ENCODE measurements around the gene CYP4F11. TPM values are rescaled to one million over a fixed set of nuclear protein-coding genes. Genes with fewer than 3 reads are reported as not detected.

Gene CYP4F11
- polyA plus RNA-seq, 1 donor from 2014 or later: not detected

DNA sequence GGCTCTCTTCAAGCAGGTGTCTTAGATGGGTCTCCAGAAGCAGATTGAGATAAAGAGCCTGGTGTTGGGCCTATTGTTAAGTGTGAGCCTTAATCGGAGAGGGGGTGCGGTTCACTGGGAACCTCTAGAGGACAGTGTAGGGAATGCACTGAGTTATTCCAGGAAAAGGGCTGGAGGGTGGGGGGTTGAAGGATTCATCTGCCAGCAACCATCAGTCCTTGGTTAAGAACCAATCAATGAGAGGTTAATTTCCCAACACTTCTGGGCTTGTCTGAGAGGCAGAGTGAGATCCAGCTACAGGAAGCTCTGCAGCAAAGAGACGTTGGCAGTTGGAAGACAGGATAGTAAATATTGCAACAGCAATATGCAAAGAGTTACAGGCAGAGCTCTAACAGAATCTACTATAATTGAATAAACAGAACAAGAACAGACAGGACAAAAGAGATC is 65.2 kb downstream of the CYP4F11 start:
- no peak overlapping the region for H3K27ac ChIP-seq (ENCODE audit: low read length)
- H2AFZ ChIP-seq (ENCODE audit: low read depth, low read length): no peak overlapping the region
- H3K9me3 ChIP-seq (ENCODE audit: low read length): no peaks in the 10 kb centered on the region
- no peaks in the 10 kb centered on the region for H3K36me3 ChIP-seq (ENCODE audit: insufficient read depth, low read length)
- H3K9ac ChIP-seq (ENCODE audit: low read length): no peak overlapping the region
- H3K79me2 ChIP-seq (replicated peaks; ENCODE audit: insufficient read depth, low read length): no peaks in the 10 kb centered on the region
- no peaks in the 10 kb centered on the region for H4K20me1 ChIP-seq (ENCODE audit: insufficient read depth)
- H3K9me2 ChIP-seq (ENCODE audit: insufficient read depth, low read length): no peaks in the 10 kb centered on the region
- H3K4me3 ChIP-seq (ENCODE audit: low read length): no peak overlapping the region
- H3F3A ChIP-seq (ENCODE audit: insufficient read depth, low read length, poor library complexity, severe bottlenecking): no peaks in the 10 kb centered on the region
- no peaks in the 10 kb centered on the region for H3K27me3 ChIP-seq (ENCODE audit: insufficient read depth, low read depth, low read length)
- TF ChIP-seq MXI1 (conservative IDR thresholded peaks at IDR 0.05; ENCODE audit: poor library complexity, severe bottlenecking) (no peak), POLR2AphosphoS5 (IDR thresholded peaks at IDR 0.05) (no peak), EZH2 (IDR thresholded peaks at IDR 0.05; ENCODE audit: borderline replicate concordance, insufficient read depth, low read length, poor library complexity, severe bottlenecking) (no peak), TAF1 (IDR thresholded peaks at IDR 0.05; ENCODE audit: low read depth) (no peak), CTCF (IDR thresholded peaks at IDR 0.05; ENCODE audit: poor library complexity, severe bottlenecking) (no peak), REST (IDR thresholded peaks at IDR 0.05; ENCODE audit: borderline replicate concordance) (no peak), RAD21 (conservative IDR thresholded peaks at IDR 0.05) (no peak), EP300 (conservative IDR thresholded peaks at IDR 0.05; ENCODE audit: poor library complexity, severe bottlenecking) (no peak), SMC3 (conservative IDR thresholded peaks at IDR 0.05; ENCODE audit: poor library complexity) (no peak)
- H3K4me2 ChIP-seq (ENCODE audit: low read length): no peak overlapping the region

DNA sequence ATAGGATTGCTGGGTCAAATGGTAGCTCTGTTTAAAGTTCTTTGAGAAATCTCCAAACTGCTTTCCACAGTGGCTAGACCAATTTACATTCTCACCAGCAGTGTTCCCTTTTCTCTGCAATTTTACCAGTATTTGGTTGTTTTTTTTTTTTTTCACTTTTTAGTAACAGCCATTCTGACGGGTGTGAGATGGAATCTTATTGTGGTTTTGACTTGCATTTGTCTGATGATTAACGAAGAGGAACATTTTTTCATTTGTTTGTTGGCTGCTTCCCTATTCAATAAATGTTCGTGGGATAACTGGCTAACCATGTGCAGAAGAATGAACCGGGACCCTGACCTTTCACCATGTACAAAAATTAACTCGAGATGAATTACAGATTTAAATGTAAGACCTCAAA is 67.7 kb downstream of the CYP4F11 start:
- no peaks in the 10 kb centered on the region for H4K20me1 ChIP-seq (ENCODE audit: insufficient read depth)
- H3K9ac ChIP-seq (ENCODE audit: low read length): no peak overlapping the region
- H3F3A ChIP-seq (ENCODE audit: insufficient read depth, low read length, poor library complexity, severe bottlenecking): no peaks in the 10 kb centered on the region
- no peak overlapping the region for H3K4me3 ChIP-seq (ENCODE audit: low read length)
- H3K79me2 ChIP-seq (replicated peaks; ENCODE audit: insufficient read depth, low read length): no peaks in the 10 kb centered on the region
- no peak overlapping the region for H3K27ac ChIP-seq (ENCODE audit: low read length)
- no peaks in the 10 kb centered on the region for H3K27me3 ChIP-seq (ENCODE audit: insufficient read depth, low read depth, low read length)
- no peaks in the 10 kb centered on the region for H3K36me3 ChIP-seq (ENCODE audit: insufficient read depth, low read length)
- H2AFZ ChIP-seq (ENCODE audit: low read depth, low read length): no peak overlapping the region
- H3K9me3 ChIP-seq (ENCODE audit: low read length): no peaks in the 10 kb centered on the region
- TF ChIP-seq POLR2AphosphoS5 (IDR thresholded peaks at IDR 0.05): no peak
- TF ChIP-seq TAF1 (IDR thresholded peaks at IDR 0.05; ENCODE audit: low read depth): no peak
- H3K4me2 ChIP-seq (ENCODE audit: low read length): no peak overlapping the region
- H3K9me2 ChIP-seq (ENCODE audit: insufficient read depth, low read length): no peaks in the 10 kb centered on the region

DNA sequence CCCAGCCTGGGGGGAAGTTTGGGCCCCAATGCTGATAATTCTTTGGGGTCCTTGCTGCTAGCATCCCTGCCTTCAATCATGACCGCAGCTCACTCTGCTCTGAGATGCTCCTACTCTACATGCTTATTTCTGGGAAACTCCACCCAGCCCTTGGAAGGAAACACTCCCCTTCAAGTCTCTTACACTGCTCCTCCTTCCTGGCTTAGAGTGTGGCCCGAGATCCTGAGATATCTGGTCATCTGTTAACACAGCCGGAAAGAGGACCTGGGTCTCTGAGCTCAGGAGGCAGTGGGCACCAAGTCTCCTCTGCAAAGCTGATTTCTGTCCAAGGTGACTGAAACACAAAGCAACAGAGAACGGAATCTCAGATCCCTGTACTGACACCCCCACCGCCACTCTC is 69.5 kb downstream of the CYP4F11 start:
- Histone ChIP-seq H4K20me1 (ENCODE audit: insufficient read depth) (no peaks in the 10 kb centered on the region), H3K9me3 (ENCODE audit: low read length) (no peaks in the 10 kb centered on the region), H3K9ac (ENCODE audit: low read length) (no peak overlapping the region), H3K9me2 (ENCODE audit: insufficient read depth, low read length) (no peaks in the 10 kb centered on the region), H3K4me3 (ENCODE audit: low read length) (no peak overlapping the region), H3K79me2 (replicated peaks; ENCODE audit: insufficient read depth, low read length) (no peaks in the 10 kb centered on the region), H2AFZ (ENCODE audit: low read depth, low read length) (no peak overlapping the region), H3K4me2 (ENCODE audit: low read length) (no peak overlapping the region), H3K36me3 (ENCODE audit: insufficient read depth, low read length) (no peaks in the 10 kb centered on the region), H3K27me3 (ENCODE audit: insufficient read depth, low read depth, low read length) (no peaks in the 10 kb centered on the region), H3F3A (ENCODE audit: insufficient read depth, low read length, poor library complexity, severe bottlenecking) (no peaks in the 10 kb centered on the region), H3K27ac (ENCODE audit: low read length) (no peak overlapping the region)
- TF ChIP-seq EP300 (conservative IDR thresholded peaks at IDR 0.05; ENCODE audit: poor library complexity, severe bottlenecking): no peak
- TF ChIP-seq SMC3 (conservative IDR thresholded peaks at IDR 0.05; ENCODE audit: poor library complexity): no peak
- TF ChIP-seq POLR2AphosphoS5 (IDR thresholded peaks at IDR 0.05): no peak
- TF ChIP-seq RAD21 (conservative IDR thresholded peaks at IDR 0.05): no peak
- TF ChIP-seq TAF1 (IDR thresholded peaks at IDR 0.05; ENCODE audit: low read depth): no peak
- TF ChIP-seq CTCF (IDR thresholded peaks at IDR 0.05; ENCODE audit: poor library complexity, severe bottlenecking): no peak
- TF ChIP-seq EZH2 (IDR thresholded peaks at IDR 0.05; ENCODE audit: borderline replicate concordance, insufficient read depth, low read length, poor library complexity, severe bottlenecking): no peak
- no peak for TF ChIP-seq REST (IDR thresholded peaks at IDR 0.05; ENCODE audit: borderline replicate concordance)
- TF ChIP-seq MXI1 (conservative IDR thresholded peaks at IDR 0.05; ENCODE audit: poor library complexity, severe bottlenecking): no peak

All from neural cell (in vitro differentiated cells).